ENCODE results near the gene RNF217. TPM values are rescaled to one million over a fixed set of nuclear protein-coding genes. Genes with fewer than 3 reads are reported as not detected.

RNF217 gene
- total RNA-seq, 3 donors from 2014 or later: 40.1 to 43.3 (median 41.0) TPM

GRCh38 chr6:124947971-124948451, 14.2 kb upstream of the RNF217 start:
- H3K27ac ChIP-seq: no peak overlapping the region
- H3K4me1 ChIP-seq: no peaks in the 10 kb centered on the region
- H3K4me3 ChIP-seq: no peak overlapping the region
- H3K9me3 ChIP-seq: no peaks in the 10 kb centered on the region
- intact Hi-C loops (cut with DNase I; ENCODE audit: low total_unique reads): no loop called here
- H3K36me3 ChIP-seq: no peaks in the 10 kb centered on the region
- DNase-seq (ENCODE audit: low spot score in 2 of 2): no peak
- TF ChIP-seq CTCF (IDR thresholded peaks at IDR 0.05): no peak
- H3K27me3 ChIP-seq: no peaks in the 10 kb centered on the region

DNA sequence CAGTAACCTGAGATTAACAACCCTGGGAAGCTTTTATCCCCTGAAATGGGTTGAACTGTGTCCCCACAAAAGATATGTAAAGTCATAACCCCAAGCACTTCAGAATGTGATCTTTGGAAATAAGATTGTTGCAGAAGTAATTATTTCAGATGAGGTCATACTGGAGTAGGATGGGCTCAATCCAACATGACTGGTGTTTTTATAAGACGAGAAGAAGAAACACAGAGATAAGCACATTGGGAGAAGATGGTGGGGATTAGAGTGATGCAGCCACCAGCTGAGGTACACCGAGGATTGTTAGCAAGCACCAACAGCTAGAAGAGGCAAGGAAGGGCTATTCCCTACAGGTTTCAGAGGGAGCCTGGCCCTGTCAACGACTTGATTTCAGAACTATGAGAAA, 12.5 kb upstream of the RNF217 start:
- H3K9me3 ChIP-seq: no peaks in the 10 kb centered on the region
- no peak overlapping the region for H3K27ac ChIP-seq
- intact Hi-C loops (cut with DNase I; ENCODE audit: low total_unique reads): no loop called here
- H3K36me3 ChIP-seq: no peaks in the 10 kb centered on the region
- TF ChIP-seq POLR2A (IDR thresholded peaks at IDR 0.05) (no peak), CTCF (IDR thresholded peaks at IDR 0.05) (no peak), POLR2AphosphoS5 (IDR thresholded peaks at IDR 0.05) (no peak)
- no peak overlapping the region for H3K4me3 ChIP-seq
- no peak for DNase-seq (ENCODE audit: low spot score in 2 of 2)
- no peaks in the 10 kb centered on the region for H3K4me1 ChIP-seq
- no peaks in the 10 kb centered on the region for H3K27me3 ChIP-seq

DNA sequence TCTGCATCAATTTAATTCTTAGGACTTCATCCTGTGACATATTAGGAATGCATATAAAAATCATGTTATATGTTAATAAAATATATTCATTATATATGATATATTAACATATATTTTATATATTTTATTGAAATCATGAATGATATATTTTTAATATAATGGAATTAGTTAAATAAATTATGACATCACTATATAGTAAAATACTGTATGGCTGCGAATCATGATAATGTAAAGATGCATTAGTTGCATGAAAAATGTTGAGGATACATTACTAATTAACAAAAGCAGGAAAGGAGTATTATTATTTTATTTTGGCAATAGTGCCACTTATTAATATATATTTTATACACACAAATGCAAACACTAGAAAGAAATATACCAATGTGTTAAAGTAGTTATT, 8.4 kb upstream of the RNF217 start:
- no peaks in the 10 kb centered on the region for H3K36me3 ChIP-seq
- no peaks in the 10 kb centered on the region for H3K4me1 ChIP-seq
- no peak overlapping the region for H3K4me3 ChIP-seq
- intact Hi-C loops (cut with DNase I; ENCODE audit: low total_unique reads): no loop called here
- H3K27ac ChIP-seq: no peak overlapping the region
- no peak for DNase-seq (ENCODE audit: low spot score in 2 of 2)
- no peaks in the 10 kb centered on the region for H3K27me3 ChIP-seq
- TF ChIP-seq CTCF (IDR thresholded peaks at IDR 0.05): no peak
- TF ChIP-seq POLR2A (IDR thresholded peaks at IDR 0.05): no peak
- TF ChIP-seq POLR2AphosphoS5 (IDR thresholded peaks at IDR 0.05): no peak
- H3K9me3 ChIP-seq: no peaks in the 10 kb centered on the region

- Histone ChIP-seq H3K4me3 (no peak overlapping the region), H3K36me3 (no peaks in the 10 kb centered on the region), H3K9me3 (no peaks in the 10 kb centered on the region), H3K27me3 (no peaks in the 10 kb centered on the region), H3K4me1 (no peaks in the 10 kb centered on the region), H3K27ac (no peak overlapping the region)
- intact Hi-C loops (cut with DNase I; ENCODE audit: low total_unique reads): no loop called here
- TF ChIP-seq POLR2A (IDR thresholded peaks at IDR 0.05) (no peak), POLR2AphosphoS5 (IDR thresholded peaks at IDR 0.05) (no peak), CTCF (IDR thresholded peaks at IDR 0.05) (no peak)
- DNase-seq (ENCODE audit: low spot score in 2 of 2): no peak
Measured at GRCh38 chr6:124955108-124955856, 7.0 kb upstream of the RNF217 start.

GRCh38 chr6:124956018-124956417, 6.2 kb upstream of the RNF217 start:
- Histone ChIP-seq H3K9me3 (no peaks in the 10 kb centered on the region), H3K27me3 (no peaks in the 10 kb centered on the region), H3K4me1 (no peaks in the 10 kb centered on the region), H3K27ac (no peak overlapping the region), H3K4me3 (no peak overlapping the region), H3K36me3 (no peaks in the 10 kb centered on the region)
- intact Hi-C loops (cut with DNase I; ENCODE audit: low total_unique reads): no loop called here
- no peak for TF ChIP-seq CTCF (IDR thresholded peaks at IDR 0.05)
- TF ChIP-seq POLR2AphosphoS5 (IDR thresholded peaks at IDR 0.05): no peak
- TF ChIP-seq POLR2A (IDR thresholded peaks at IDR 0.05): no peak
- no peak for DNase-seq (ENCODE audit: low spot score in 2 of 2)
